NCI-H774 (cell line): Measurements from ENCODE around the gene RAB38.

Experiments used
- DNase-seq: peaks from one replicate; lab custom pipeline; 2025; lab: John Stamatoyannopoulos, UW

Gene RAB38

GRCh38 chr11:88103337-88104206 is 71.7 kb downstream of the RAB38 start:
- DNase-seq: no peak

- no peak for DNase-seq
Observed at GRCh38 chr11:88102598-88102934, 72.7 kb downstream of the RAB38 start.

- no peak for DNase-seq
Observed at GRCh38 chr11:88101881-88102597, 73.2 kb downstream of the RAB38 start.

- DNase-seq: no peak
Observed at GRCh38 chr11:88100151-88100550, 75.1 kb downstream of the RAB38 start.

GRCh38 chr11:88098289-88098688 is 77.0 kb downstream of the RAB38 start:
- no peak for DNase-seq

GRCh38 chr11:88089134-88089533 is 86.1 kb downstream of the RAB38 start:
- DNase-seq: no peak

GRCh38 chr11:88087337-88087736 is 87.9 kb downstream of the RAB38 start:
- DNase-seq: no peak

GRCh38 chr11:88086297-88086696 is 88.9 kb downstream of the RAB38 start:
- no peak for DNase-seq

GRCh38 chr11:88070437-88070836 is 104.8 kb downstream of the RAB38 start:
- no peak for DNase-seq

- no peak for DNase-seq
Observed at GRCh38 chr11:88068848-88069554, 106.2 kb downstream of the RAB38 start.

GRCh38 chr11:88066090-88066489 is 109.2 kb downstream of the RAB38 start:
- DNase-seq: no peak

GRCh38 chr11:88064097-88064705 is 111.0 kb downstream of the RAB38 start:
- no peak for DNase-seq
